ENCODE data around the gene NPTX1. TPM values are rescaled to one million over a fixed set of nuclear protein-coding genes. Genes with fewer than 3 reads are reported as not detected.

The NPTX1 gene
- total RNA-seq, 4 donors from 2014 or later = 0.40 to 22.8 (median 7.2) TPM

DNA sequence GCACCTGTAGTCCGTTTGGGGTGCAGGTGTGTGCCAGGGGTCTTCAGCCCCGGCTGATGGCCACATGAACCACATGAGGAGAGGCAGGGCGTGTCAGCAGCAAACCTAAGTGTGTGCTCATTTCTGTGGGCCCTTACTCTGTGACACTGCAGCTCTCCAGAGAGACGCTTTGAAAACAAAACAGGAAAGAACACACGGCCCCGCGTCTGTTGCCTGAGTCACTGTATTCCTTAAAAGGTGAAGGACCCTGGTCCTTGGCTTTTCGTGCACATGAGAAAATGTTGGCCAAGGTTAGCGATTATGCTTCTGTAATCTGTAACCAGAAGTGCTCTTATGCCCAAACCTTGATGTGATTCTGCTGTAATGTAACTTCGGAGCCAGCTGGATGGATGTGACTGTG, 38.9 kb downstream of the NPTX1 start:
- Histone ChIP-seq H3K4me3 (no peak overlapping the region), H3K4me1 (no peaks in the 10 kb centered on the region), H3K27ac (no peak overlapping the region), H3K36me3 (no peaks in the 10 kb centered on the region), H3K9me3 (no peaks in the 10 kb centered on the region), H3K27me3 (no peaks in the 10 kb centered on the region)
- TF ChIP-seq, protein P1, sequence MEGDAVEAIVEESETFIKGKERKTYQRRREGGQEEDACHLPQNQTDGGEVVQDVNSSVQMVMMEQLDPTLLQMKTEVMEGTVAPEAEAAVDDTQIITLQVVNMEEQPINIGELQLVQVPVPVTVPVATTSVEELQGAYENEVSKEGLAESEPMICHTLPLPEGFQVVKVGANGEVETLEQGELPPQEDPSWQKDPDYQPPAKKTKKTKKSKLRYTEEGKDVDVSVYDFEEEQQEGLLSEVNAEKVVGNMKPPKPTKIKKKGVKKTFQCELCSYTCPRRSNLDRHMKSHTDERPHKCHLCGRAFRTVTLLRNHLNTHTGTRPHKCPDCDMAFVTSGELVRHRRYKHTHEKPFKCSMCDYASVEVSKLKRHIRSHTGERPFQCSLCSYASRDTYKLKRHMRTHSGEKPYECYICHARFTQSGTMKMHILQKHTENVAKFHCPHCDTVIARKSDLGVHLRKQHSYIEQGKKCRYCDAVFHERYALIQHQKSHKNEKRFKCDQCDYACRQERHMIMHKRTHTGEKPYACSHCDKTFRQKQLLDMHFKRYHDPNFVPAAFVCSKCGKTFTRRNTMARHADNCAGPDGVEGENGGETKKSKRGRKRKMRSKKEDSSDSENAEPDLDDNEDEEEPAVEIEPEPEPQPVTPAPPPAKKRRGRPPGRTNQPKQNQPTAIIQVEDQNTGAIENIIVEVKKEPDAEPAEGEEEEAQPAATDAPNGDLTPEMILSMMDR (IDR thresholded peaks at IDR 0.05) = no peak
- TF ChIP-seq POLR2A (IDR thresholded peaks at IDR 0.05) (no peak), POLR2AphosphoS5 (IDR thresholded peaks at IDR 0.05) (no peak), EP300 (IDR thresholded peaks at IDR 0.05; ENCODE audit: low read depth) (no peak)
- in situ Hi-C loops (cut with MboI; ENCODE audit: low pct_ligation_motif_present in 1 of 4, low pct_unique_long_range_greater_than_20kb in 1 of 4, low sequenced_read_pairs in 3 of 4) (loop anchor here in 2 of 4 donors (10.0 to 25.0 kb wide), 2 partner anchors 425 to 547 kb away; no protein-coding TSS in a partner anchor), intact Hi-C loops (cut with DNase I; ENCODE audit: low total_unique reads) (loop anchor here (5.0 kb wide), 1 partner anchor 120 kb away; no protein-coding TSS in a partner anchor)
- 75 to 82% methylated on average over 6 to 10 of the region's 10 CpGs for WGBS, 2 donors (ENCODE audit: low coverage in 1 of 2)
- no peak for DNase-seq

- DNase-seq = no peak
- H3K4me3 ChIP-seq = no peak overlapping the region
- H3K4me1 ChIP-seq = no peaks in the 10 kb centered on the region
- in situ Hi-C loops (cut with MboI; ENCODE audit: low pct_ligation_motif_present in 1 of 4, low pct_unique_long_range_greater_than_20kb in 1 of 4, low sequenced_read_pairs in 3 of 4) (loop anchor here in 2 of 4 donors (10.0 to 25.0 kb wide), 2 partner anchors 428 to 551 kb away; no protein-coding TSS in a partner anchor), intact Hi-C loops (cut with DNase I; ENCODE audit: low total_unique reads) (no loop called here)
- no peaks in the 10 kb centered on the region for H3K36me3 ChIP-seq
- TF ChIP-seq POLR2A (IDR thresholded peaks at IDR 0.05) (no peak), POLR2AphosphoS5 (IDR thresholded peaks at IDR 0.05) (no peak), EP300 (IDR thresholded peaks at IDR 0.05; ENCODE audit: low read depth) (no peak)
- TF ChIP-seq, protein P1 (IDR thresholded peaks at IDR 0.05) = no peak
- 72 to 76% methylated on average over 12 of the region's 12 CpGs for WGBS, 2 donors (ENCODE audit: low coverage in 1 of 2)
- H3K9me3 ChIP-seq = no peaks in the 10 kb centered on the region
- H3K27ac ChIP-seq = no peak overlapping the region
- no peaks in the 10 kb centered on the region for H3K27me3 ChIP-seq
These were observed 42.3 kb downstream of the NPTX1 start for GRCh38 chr17:80433916-80434666.

- Histone ChIP-seq H3K27ac (no peak overlapping the region), H3K9me3 (no peaks in the 10 kb centered on the region), H3K4me1 (no peaks in the 10 kb centered on the region), H3K27me3 (no peaks in the 10 kb centered on the region), H3K4me3 (no peak overlapping the region), H3K36me3 (no peaks in the 10 kb centered on the region)
- 82% methylated on average over 6 of the region's 6 CpGs; no CpG with 5 or more reads in 1 of the 2 donors for WGBS, 2 donors (ENCODE audit: low coverage in 1 of 2)
- intact Hi-C loops (cut with DNase I; ENCODE audit: low total_unique reads) = no loop called here
- in situ Hi-C loops (cut with MboI; ENCODE audit: low pct_ligation_motif_present in 1 of 4, low pct_unique_long_range_greater_than_20kb in 1 of 4, low sequenced_read_pairs in 3 of 4) = loop anchor here in 2 of 4 donors (10.0 to 25.0 kb wide), 2 partner anchors 429 to 552 kb away; no protein-coding TSS in a partner anchor
- no peak for DNase-seq
- no peak for TF ChIP-seq POLR2A (IDR thresholded peaks at IDR 0.05)
- TF ChIP-seq, protein P1 (IDR thresholded peaks at IDR 0.05) = no peak
- TF ChIP-seq POLR2AphosphoS5 (IDR thresholded peaks at IDR 0.05) = no peak
- no peak for TF ChIP-seq EP300 (IDR thresholded peaks at IDR 0.05; ENCODE audit: low read depth)
These were observed 43.4 kb downstream of the NPTX1 start for GRCh38 chr17:80432961-80433550.

- no peak overlapping the region for H3K27ac ChIP-seq
- no peak overlapping the region for H3K4me3 ChIP-seq
- in situ Hi-C loops (cut with MboI; ENCODE audit: low pct_ligation_motif_present in 1 of 4, low pct_unique_long_range_greater_than_20kb in 1 of 4, low sequenced_read_pairs in 3 of 4) (loop anchor here in 2 of 4 donors (10.0 to 25.0 kb wide), 2 partner anchors 430 to 552 kb away; no protein-coding TSS in a partner anchor), intact Hi-C loops (cut with DNase I; ENCODE audit: low total_unique reads) (no loop called here)
- no peaks in the 10 kb centered on the region for H3K27me3 ChIP-seq
- no peaks in the 10 kb centered on the region for H3K4me1 ChIP-seq
- no peak for DNase-seq
- H3K9me3 ChIP-seq = no peaks in the 10 kb centered on the region
- 74% methylated on average over 15 of the region's 15 CpGs; no CpG with 5 or more reads in 1 of the 2 donors for WGBS, 2 donors (ENCODE audit: low coverage in 1 of 2)
- H3K36me3 ChIP-seq = no peaks in the 10 kb centered on the region
- TF ChIP-seq, protein P1 (IDR thresholded peaks at IDR 0.05) = no peak
- TF ChIP-seq POLR2AphosphoS5 (IDR thresholded peaks at IDR 0.05) (no peak), POLR2A (IDR thresholded peaks at IDR 0.05) (no peak), EP300 (IDR thresholded peaks at IDR 0.05; ENCODE audit: low read depth) (no peak)
These were observed 44.0 kb downstream of the NPTX1 start for GRCh38 chr17:80432350-80432955.
